ENCODE data around the gene ZNF560.
"Not testable (repeated sequence)": the region's sequence is repeated elsewhere in the genome, so short reads cannot be mapped to it uniquely, and the experiment has no call there.

The ZNF560 gene

GRCh38 chr19:9498183-9498902, at the start of gene ZNF560:
Gene ZNF560, minus strand, starts transcription at chr19:9498616. Its CDS starts 23,303 bp downstream, at chr19:9475313.
- peak; percentile 11 for DNase-seq (ENCODE audit: low read depth)
- H3K4me3 ChIP-seq (ENCODE audit: low read length): peak within 1 kb of the TSS; percentile 46
- TF ChIP-seq, protein P1, sequence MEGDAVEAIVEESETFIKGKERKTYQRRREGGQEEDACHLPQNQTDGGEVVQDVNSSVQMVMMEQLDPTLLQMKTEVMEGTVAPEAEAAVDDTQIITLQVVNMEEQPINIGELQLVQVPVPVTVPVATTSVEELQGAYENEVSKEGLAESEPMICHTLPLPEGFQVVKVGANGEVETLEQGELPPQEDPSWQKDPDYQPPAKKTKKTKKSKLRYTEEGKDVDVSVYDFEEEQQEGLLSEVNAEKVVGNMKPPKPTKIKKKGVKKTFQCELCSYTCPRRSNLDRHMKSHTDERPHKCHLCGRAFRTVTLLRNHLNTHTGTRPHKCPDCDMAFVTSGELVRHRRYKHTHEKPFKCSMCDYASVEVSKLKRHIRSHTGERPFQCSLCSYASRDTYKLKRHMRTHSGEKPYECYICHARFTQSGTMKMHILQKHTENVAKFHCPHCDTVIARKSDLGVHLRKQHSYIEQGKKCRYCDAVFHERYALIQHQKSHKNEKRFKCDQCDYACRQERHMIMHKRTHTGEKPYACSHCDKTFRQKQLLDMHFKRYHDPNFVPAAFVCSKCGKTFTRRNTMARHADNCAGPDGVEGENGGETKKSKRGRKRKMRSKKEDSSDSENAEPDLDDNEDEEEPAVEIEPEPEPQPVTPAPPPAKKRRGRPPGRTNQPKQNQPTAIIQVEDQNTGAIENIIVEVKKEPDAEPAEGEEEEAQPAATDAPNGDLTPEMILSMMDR (conservative IDR thresholded peaks at IDR 0.05; ENCODE audit: low read length): peak; percentile 33

DNA sequence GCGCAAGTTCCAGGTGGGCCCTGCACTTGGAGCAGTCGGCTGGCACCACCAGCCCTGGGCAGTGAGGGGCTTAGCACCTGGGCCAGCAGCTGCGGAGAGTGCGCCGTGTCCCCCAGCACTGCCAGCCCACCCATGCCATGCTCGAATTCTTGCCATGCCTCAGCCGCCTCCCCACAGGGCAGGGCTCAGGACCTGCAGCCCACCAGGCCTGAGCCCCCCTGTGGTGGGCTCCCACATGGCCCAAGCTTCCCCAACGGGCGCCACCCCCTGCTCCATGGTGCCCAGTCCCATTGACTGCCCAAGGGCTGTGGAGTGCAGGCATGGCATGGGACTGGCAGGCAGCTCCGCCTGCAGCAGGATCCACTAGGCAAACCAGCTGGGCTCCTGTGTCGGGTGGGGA, 49.5 kb upstream of the ZNF560 start:
- no peak for DNase-seq (ENCODE audit: low read depth)
- H3K4me3 ChIP-seq (ENCODE audit: low read length): no peak overlapping the region
- TF ChIP-seq, protein P1 (conservative IDR thresholded peaks at IDR 0.05; ENCODE audit: low read length): no peak

DNA sequence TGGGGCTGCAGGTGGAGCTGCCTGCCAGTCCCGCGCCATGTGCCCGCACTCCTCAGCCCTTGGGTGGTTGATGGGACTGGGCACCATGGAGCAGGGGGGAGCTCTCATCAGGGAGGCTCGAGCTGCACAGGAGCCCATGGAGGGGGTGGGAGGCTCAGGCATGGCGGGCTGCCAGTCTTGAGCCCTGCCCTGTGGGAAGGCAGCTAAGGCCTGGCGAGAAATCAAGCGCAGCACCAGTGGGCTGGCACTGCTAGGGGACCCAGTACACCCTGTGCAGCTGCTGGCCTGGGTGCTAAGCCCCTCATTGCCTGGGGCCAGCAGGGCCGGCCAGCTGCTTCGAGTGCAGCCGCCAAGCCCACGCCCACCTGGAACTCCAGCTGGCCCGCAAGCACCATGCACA, 42.9 kb upstream of the ZNF560 start:
- H3K4me3 ChIP-seq (ENCODE audit: low read length); DNase-seq (ENCODE audit: low read depth): not testable (repeated sequence)

DNA sequence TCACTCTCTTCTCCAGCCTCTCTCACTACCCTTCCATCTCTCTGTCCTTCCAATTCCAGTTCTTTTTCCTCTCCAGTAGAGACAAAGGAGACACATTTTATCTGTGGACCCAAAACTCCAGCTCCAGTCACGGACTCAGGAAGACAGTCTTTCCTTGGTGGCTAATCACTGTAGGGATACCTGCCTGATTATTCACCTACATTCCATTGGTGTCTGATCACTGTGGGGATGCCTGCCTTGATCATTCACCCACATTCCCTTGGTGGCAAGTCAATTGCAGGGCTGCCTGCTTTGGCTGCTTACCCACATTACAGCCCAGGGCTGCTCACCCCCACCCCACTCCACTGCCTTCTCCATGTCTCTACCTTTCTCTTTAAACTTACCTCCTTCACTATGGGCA, 41.5 kb upstream of the ZNF560 start:
- not testable (repeated sequence) for DNase-seq (ENCODE audit: low read depth); H3K4me3 ChIP-seq (ENCODE audit: low read length)

DNA sequence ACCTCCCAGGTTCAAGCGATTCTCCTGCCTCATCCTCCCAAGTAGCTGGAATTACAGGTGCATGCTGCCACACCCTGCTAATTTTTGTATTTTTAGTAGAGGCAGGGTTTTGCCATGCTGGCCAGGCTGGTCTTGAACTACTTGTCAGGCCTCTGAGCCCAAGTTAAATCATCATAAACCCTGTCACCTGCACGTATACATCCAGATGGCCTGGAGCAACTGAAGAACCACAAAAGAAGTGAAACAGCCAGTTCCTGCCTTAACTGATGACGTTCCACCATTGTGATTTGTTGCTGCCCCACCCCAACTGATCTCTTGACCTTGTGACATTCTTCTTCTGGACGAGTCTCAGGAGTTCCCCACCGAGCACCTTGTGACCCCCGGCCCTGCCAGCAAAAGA, 40.8 kb upstream of the ZNF560 start:
- H3K4me3 ChIP-seq (ENCODE audit: low read length); DNase-seq (ENCODE audit: low read depth): not testable (repeated sequence)

- peak; percentile 88 for DNase-seq (ENCODE audit: low read depth)
- TF ChIP-seq, protein P1 (conservative IDR thresholded peaks at IDR 0.05; ENCODE audit: low read length): no peak
- peak within 1 kb of the TSS; percentile 94 for H3K4me3 ChIP-seq (ENCODE audit: low read length)
These were observed 40.0 kb upstream of the ZNF560 start, which contains the start of gene ZNF426 for GRCh38 chr19:9538183-9539058. Gene ZNF426, minus strand, starts transcription at chr19:9538645. Its CDS starts 2,413 bp downstream, at chr19:9536232.

GRCh38 chr19:9535934-9536333, 37.5 kb upstream of the ZNF560 start:
- DNase-seq (ENCODE audit: low read depth): no peak
- no peak overlapping the region for H3K4me3 ChIP-seq (ENCODE audit: low read length)
- TF ChIP-seq, protein P1 (conservative IDR thresholded peaks at IDR 0.05; ENCODE audit: low read length): no peak

GRCh38 chr19:9531933-9532332, 33.5 kb upstream of the ZNF560 start:
- TF ChIP-seq, protein P1 (conservative IDR thresholded peaks at IDR 0.05; ENCODE audit: low read length): no peak
- H3K4me3 ChIP-seq (ENCODE audit: low read length): no peak overlapping the region
- no peak for DNase-seq (ENCODE audit: low read depth)

Measured in AG10803 (cell line).